SK-N-SH (cell line): ENCODE data around the gene BNIP5. TPM values are rescaled to one million over a fixed set of nuclear protein-coding genes. Genes with fewer than 3 reads are reported as not detected.

ENCODE experiments used
- CTCF ChIA-PET: fragments of 300-600, 350-600 bp; formaldehyde crosslinking; extraction: SDS; loops from one replicate; lab custom pipeline; 2021; lab: Yijun Ruan, JAX
- POLR2A ChIA-PET: fragments of 350-600 bp; sonication (Branson Sonifier 250); formaldehyde crosslinking; extraction: SDS; loops from one replicate; lab custom pipeline; 2020; ENCODE audit warnings: antibody characterized with exemption, inconsistent platforms; lab: Yijun Ruan, JAX
- DNase-seq: peaks from one replicate; pipeline ENCODE4 v3.0.0; 2012
- H2AFZ ChIP-seq: fragments of 200-600 bp; sonication (generic); 2 replicates; pipeline ENCODE4 v1.8.1; 2016; ENCODE audit warnings: antibody characterized with exemption, mild to moderate bottlenecking, low read depth
- H3F3A ChIP-seq: fragments of 200-600 bp; sonication (generic); replicated peaks from 2 replicates; pipeline ENCODE3; 2016; ENCODE audit warnings: antibody characterized with exemption, mild to moderate bottlenecking; ENCODE audit not compliant: insufficient read depth
- H3K27ac ChIP-seq, 2 experiments: fragments of 200-500 bp in 1 of 2; fragments of 200-600 bp in 1 of 2; sonication (Bioruptor generic) in 1 of 2; sonication (generic), shearing (Covaris generic) in 1 of 2; 2 replicates each; pipeline versions ENCODE4 v1.5.1 to v1.6.1; 2014 to 2016; ENCODE audit warnings: low read depth in 2 of 2, inconsistent platforms in 1 of 2, low read length in 1 of 2, mild to moderate bottlenecking in 1 of 2, mixed read lengths in 1 of 2
- H3K27me3 ChIP-seq: fragments of 200-600 bp; sonication (generic), shearing (Covaris generic); 2 replicates; pipeline ENCODE4 v1.6.1; 2016; ENCODE audit warnings: mixed run types; ENCODE audit not compliant: insufficient read depth
- H3K36me3 ChIP-seq, 2 experiments: fragments of 200-500 bp in 1 of 2; fragments of 200-600 bp in 1 of 2; sonication (Bioruptor generic) in 1 of 2; sonication (generic) in 1 of 2; replicated peaks in 1 of 2; 2 replicates each; pipeline versions ENCODE3 to v1.5.1; 2014 to 2016; ENCODE audit warnings: low read length in 1 of 2, mild to moderate bottlenecking in 1 of 2; ENCODE audit not compliant: insufficient read depth in 2 of 2, control insufficient read depth in 1 of 2
- H3K4me1 ChIP-seq, 2 experiments: fragments of 200-500 bp in 1 of 2; fragments of 200-600 bp in 1 of 2; sonication (Bioruptor generic) in 1 of 2; sonication (generic), shearing (Covaris generic) in 1 of 2; 2 replicates each; pipeline versions ENCODE4 v1.5.1 to v1.6.1; 2014 to 2016; ENCODE audit warnings: low read depth in 1 of 2, low read length in 1 of 2, mixed run types in 1 of 2; ENCODE audit not compliant: insufficient read depth in 2 of 2, control insufficient read depth in 1 of 2
- H3K4me2 ChIP-seq: fragments of 200-600 bp; sonication (generic), shearing (Covaris generic); 2 replicates; pipeline ENCODE4 v1.6.1; 2017; ENCODE audit warnings: mixed run types
- H3K4me3 ChIP-seq, 2 experiments: fragments of 200-500 bp in 1 of 2; fragments of 200-600 bp in 1 of 2; sonication (Bioruptor generic) in 1 of 2; sonication (generic), shearing (Covaris generic) in 1 of 2; 2 replicates each; pipeline versions ENCODE4 v1.5.1 to v1.8.1; 2014 to 2016; ENCODE audit warnings: low read depth in 2 of 2, inconsistent platforms in 1 of 2, low read length in 1 of 2, mild to moderate bottlenecking in 1 of 2, mixed read lengths in 1 of 2, moderate library complexity in 1 of 2
- H3K79me2 ChIP-seq: fragments of 200-600 bp; sonication (generic); 2 replicates; pipeline ENCODE4 v1.8.1; 2017; ENCODE audit warnings: mild to moderate bottlenecking; ENCODE audit not compliant: insufficient read depth
- H3K9ac ChIP-seq: fragments of 200-600 bp; sonication (generic); 2 replicates; pipeline ENCODE4 v1.6.1; 2017; ENCODE audit warnings: mixed run types
- H3K9me2 ChIP-seq: fragments of 200-600 bp; sonication (generic); 2 replicates; pipeline ENCODE4 v1.6.1; 2017; ENCODE audit warnings: mixed run types
- H3K9me3 ChIP-seq: fragments of 200-600 bp; sonication (generic); 2 replicates; pipeline ENCODE4 v1.6.1; 2017; ENCODE audit warnings: mixed run types, mild to moderate bottlenecking, moderate library complexity
- H4K20me1 ChIP-seq: fragments of 200-600 bp; sonication (generic); 2 replicates; pipeline ENCODE4 v1.6.1; 2017; ENCODE audit warnings: mild to moderate bottlenecking, mixed run types; ENCODE audit not compliant: insufficient read depth
- FOSL2 ChIP-seq: IDR thresholded peaks from 2 replicates; pipeline ENCODE4 v1.4.0; 2012; ENCODE audit warnings: low read depth, mild to moderate bottlenecking, moderate library complexity, borderline replicate concordance
- FOXM1 ChIP-seq: IDR thresholded peaks from 2 replicates; pipeline ENCODE4 v1.4.0; 2012; ENCODE audit warnings: low read depth, mild to moderate bottlenecking
- GABPA ChIP-seq: IDR thresholded peaks from 2 replicates; pipeline ENCODE4 v1.4.0; 2012; ENCODE audit warnings: low read depth, mild to moderate bottlenecking
- GATA2 ChIP-seq: sonication (generic); formaldehyde crosslinking; IDR thresholded peaks from 2 replicates; pipeline ENCODE4 v1.5.0; 2020; ENCODE audit warnings: mild to moderate bottlenecking, missing genetic modification reagents
- JUND ChIP-seq: IDR thresholded peaks from 2 replicates; pipeline ENCODE4 v1.4.0; 2012
- MEF2A ChIP-seq: IDR thresholded peaks from 2 replicates; pipeline ENCODE4 v1.4.0; 2012; ENCODE audit warnings: low read depth, borderline replicate concordance
- MXI1 ChIP-seq: IDR thresholded peaks from 2 replicates; pipeline ENCODE4 v1.6.1; 2012; ENCODE audit warnings: mild to moderate bottlenecking, low read depth, low read length, improper control_type of control experiment
- POLR2AphosphoS5 ChIP-seq: IDR thresholded peaks from 2 replicates; pipeline ENCODE4 v1.6.1; 2012; ENCODE audit warnings: low read depth, low read length
- RAD21 ChIP-seq: IDR thresholded peaks from 2 replicates; pipeline ENCODE4 v1.6.1; 2012; ENCODE audit warnings: mild to moderate bottlenecking, low read length
- RXRA ChIP-seq: IDR thresholded peaks from 2 replicates; pipeline ENCODE4 v1.4.0; 2012; ENCODE audit warnings: low read depth, mild to moderate bottlenecking, borderline replicate concordance
- TCF12 ChIP-seq: IDR thresholded peaks from 2 replicates; pipeline ENCODE4 v1.4.0; 2012
- TEAD4 ChIP-seq: IDR thresholded peaks from 2 replicates; pipeline ENCODE4 v1.4.0; 2012; ENCODE audit warnings: mild to moderate bottlenecking, borderline replicate concordance; ENCODE audit not compliant: insufficient read depth
- WGBS: methylation state at CpG from one replicate; pipeline ENCODE4 v1.1.6; 2017; ENCODE audit warnings: low lambda C conversion rate; 5-methylcytosine and 5-hydroxymethylcytosine counted together
- polyA plus RNA-seq, 3 experiments: library from polyadenylated mRNA; depleted of rRNA; stranded (reverse); fragments of >200 nt; gene quantifications; 2 replicates each; pipeline ENCODE4 v1.2.3, GENCODE V29; 2012
- TF ChIP-seq, protein P1 (sequence below): IDR thresholded peaks from 2 replicates; pipeline ENCODE4 v1.4.0; 2012; ENCODE audit warnings: low read depth, borderline replicate concordance
- TF ChIP-seq, protein P2 (sequence below): IDR thresholded peaks from 2 replicates; pipeline ENCODE4 v1.6.1; 2012; ENCODE audit warnings: mild to moderate bottlenecking, low read depth, low read length, moderate library complexity
- TF ChIP-seq, protein P3 (sequence below): fragments of 200-600 bp; sonication (generic); IDR thresholded peaks from 2 replicates; pipeline ENCODE4 v1.6.1; 2017; ENCODE audit warnings: antibody characterized with exemption, mild to moderate bottlenecking, moderate library complexity

BNIP5 gene
- polyA plus RNA-seq, 1 of the 3 experiments (the other 2 are of a cell fraction), result not detected

DNA sequence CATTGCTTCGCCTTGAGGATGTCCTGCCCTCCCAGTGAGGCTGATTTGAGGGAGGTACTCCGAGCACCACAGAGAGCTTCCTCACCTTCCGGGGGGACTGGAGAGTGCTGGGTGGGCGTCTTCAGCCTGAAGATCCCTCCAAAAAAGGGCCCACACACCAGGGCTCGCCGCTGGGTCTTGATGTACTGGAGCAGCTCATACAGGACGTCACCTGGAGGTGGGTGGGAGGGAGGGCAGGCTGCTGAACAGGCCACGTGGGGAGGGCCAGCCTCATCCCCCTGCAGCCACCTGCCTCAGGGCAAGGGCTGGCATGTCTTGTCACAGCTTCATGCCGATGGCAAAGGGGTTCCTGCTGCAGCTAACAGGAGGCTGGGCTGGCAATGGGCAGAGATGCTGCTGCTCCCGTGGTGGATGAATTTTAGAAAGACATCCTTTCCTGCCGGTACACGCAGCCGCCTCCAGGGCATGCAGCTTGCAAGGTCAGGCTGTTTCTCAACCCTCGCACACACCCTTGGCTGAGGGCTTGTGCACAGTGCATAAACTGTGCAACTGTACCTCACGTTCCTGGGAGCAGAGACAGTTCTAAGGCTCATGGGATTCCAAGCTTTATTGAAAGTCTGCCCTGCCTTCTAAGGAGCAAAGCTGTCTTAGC is 36.8 kb upstream of the BNIP5 start:
- WGBS, result 14% methylated on average over 4 of the region's 15 CpGs
- no peaks in the 10 kb centered on the region for H3K9me2 ChIP-seq
- H3K4me3 ChIP-seq, result no peak overlapping the region
- peaks cover 0 to 5% of the 10 kb centered on the region in 2 experiments; a peak in 1 of 4 replicates for H3K4me1 ChIP-seq
- H3K27ac ChIP-seq, result no peak overlapping the region
- H4K20me1 ChIP-seq, result no peaks in the 10 kb centered on the region
- no peaks in the 10 kb centered on the region for H3F3A ChIP-seq
- ChIA-PET POLR2A (no interaction called here), CTCF (interaction anchor here (0.7 to 1.3 kb wide), 3 partner anchors 33 to 346 kb away, joined by 3 to 5 read pairs (median 4); partner anchors contain the start of gene MAPK14)
- no peak overlapping the region for H2AFZ ChIP-seq
- H3K4me2 ChIP-seq, result no peak overlapping the region
- no peaks in the 10 kb centered on the region for H3K36me3 ChIP-seq
- no peaks in the 10 kb centered on the region for H3K79me2 ChIP-seq
- H3K27me3 ChIP-seq, result no peaks in the 10 kb centered on the region
- H3K9ac ChIP-seq, result no peak overlapping the region
- H3K9me3 ChIP-seq, result no peaks in the 10 kb centered on the region
- DNase-seq, result peak; percentile 57
- TF ChIP-seq, protein P1, sequence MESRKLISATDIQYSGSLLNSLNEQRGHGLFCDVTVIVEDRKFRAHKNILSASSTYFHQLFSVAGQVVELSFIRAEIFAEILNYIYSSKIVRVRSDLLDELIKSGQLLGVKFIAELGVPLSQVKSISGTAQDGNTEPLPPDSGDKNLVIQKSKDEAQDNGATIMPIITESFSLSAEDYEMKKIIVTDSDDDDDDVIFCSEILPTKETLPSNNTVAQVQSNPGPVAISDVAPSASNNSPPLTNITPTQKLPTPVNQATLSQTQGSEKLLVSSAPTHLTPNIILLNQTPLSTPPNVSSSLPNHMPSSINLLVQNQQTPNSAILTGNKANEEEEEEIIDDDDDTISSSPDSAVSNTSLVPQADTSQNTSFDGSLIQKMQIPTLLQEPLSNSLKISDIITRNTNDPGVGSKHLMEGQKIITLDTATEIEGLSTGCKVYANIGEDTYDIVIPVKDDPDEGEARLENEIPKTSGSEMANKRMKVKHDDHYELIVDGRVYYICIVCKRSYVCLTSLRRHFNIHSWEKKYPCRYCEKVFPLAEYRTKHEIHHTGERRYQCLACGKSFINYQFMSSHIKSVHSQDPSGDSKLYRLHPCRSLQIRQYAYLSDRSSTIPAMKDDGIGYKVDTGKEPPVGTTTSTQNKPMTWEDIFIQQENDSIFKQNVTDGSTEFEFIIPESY, result no peak
- no peak for TF ChIP-seq GABPA
- no peak for TF ChIP-seq POLR2AphosphoS5
- TF ChIP-seq MXI1, result no peak
- no peak for TF ChIP-seq GATA2 (CRISPR knock-in tag)
- TF ChIP-seq, protein P2, sequence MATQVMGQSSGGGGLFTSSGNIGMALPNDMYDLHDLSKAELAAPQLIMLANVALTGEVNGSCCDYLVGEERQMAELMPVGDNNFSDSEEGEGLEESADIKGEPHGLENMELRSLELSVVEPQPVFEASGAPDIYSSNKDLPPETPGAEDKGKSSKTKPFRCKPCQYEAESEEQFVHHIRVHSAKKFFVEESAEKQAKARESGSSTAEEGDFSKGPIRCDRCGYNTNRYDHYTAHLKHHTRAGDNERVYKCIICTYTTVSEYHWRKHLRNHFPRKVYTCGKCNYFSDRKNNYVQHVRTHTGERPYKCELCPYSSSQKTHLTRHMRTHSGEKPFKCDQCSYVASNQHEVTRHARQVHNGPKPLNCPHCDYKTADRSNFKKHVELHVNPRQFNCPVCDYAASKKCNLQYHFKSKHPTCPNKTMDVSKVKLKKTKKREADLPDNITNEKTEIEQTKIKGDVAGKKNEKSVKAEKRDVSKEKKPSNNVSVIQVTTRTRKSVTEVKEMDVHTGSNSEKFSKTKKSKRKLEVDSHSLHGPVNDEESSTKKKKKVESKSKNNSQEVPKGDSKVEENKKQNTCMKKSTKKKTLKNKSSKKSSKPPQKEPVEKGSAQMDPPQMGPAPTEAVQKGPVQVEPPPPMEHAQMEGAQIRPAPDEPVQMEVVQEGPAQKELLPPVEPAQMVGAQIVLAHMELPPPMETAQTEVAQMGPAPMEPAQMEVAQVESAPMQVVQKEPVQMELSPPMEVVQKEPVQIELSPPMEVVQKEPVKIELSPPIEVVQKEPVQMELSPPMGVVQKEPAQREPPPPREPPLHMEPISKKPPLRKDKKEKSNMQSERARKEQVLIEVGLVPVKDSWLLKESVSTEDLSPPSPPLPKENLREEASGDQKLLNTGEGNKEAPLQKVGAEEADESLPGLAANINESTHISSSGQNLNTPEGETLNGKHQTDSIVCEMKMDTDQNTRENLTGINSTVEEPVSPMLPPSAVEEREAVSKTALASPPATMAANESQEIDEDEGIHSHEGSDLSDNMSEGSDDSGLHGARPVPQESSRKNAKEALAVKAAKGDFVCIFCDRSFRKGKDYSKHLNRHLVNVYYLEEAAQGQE, result no peak
- TF ChIP-seq TEAD4, result no peak
- TF ChIP-seq TCF12, result no peak
- TF ChIP-seq MEF2A, result no peak
- no peak for TF ChIP-seq JUND
- no peak for TF ChIP-seq FOXM1
- no peak for TF ChIP-seq FOSL2
- no peak for TF ChIP-seq RAD21
- TF ChIP-seq, protein P3, sequence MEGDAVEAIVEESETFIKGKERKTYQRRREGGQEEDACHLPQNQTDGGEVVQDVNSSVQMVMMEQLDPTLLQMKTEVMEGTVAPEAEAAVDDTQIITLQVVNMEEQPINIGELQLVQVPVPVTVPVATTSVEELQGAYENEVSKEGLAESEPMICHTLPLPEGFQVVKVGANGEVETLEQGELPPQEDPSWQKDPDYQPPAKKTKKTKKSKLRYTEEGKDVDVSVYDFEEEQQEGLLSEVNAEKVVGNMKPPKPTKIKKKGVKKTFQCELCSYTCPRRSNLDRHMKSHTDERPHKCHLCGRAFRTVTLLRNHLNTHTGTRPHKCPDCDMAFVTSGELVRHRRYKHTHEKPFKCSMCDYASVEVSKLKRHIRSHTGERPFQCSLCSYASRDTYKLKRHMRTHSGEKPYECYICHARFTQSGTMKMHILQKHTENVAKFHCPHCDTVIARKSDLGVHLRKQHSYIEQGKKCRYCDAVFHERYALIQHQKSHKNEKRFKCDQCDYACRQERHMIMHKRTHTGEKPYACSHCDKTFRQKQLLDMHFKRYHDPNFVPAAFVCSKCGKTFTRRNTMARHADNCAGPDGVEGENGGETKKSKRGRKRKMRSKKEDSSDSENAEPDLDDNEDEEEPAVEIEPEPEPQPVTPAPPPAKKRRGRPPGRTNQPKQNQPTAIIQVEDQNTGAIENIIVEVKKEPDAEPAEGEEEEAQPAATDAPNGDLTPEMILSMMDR, result no peak
- TF ChIP-seq RXRA, result no peak
